ENCODE measurements around the gene ZNF136.

GRCh38 chr19:12199757-12200419 is 37.0 kb downstream of the ZNF136 start:
- TF ChIP-seq POLR2A (IDR thresholded peaks at IDR 0.05; ENCODE audit: low read length) (no peak), EP300 (IDR thresholded peaks at IDR 0.05) (no peak), CBX2 (IDR thresholded peaks at IDR 0.05; ENCODE audit: borderline replicate concordance, low read depth) (no peak), RFX5 (IDR thresholded peaks at IDR 0.05) (no peak), NR3C1 (IDR thresholded peaks at IDR 0.05) (no peak), GATA3 (IDR thresholded peaks at IDR 0.05; ENCODE audit: borderline replicate concordance) (no peak), CBX8 (IDR thresholded peaks at IDR 0.05) (no peak), REST (IDR thresholded peaks at IDR 0.05) (no peak), EHMT2 (IDR thresholded peaks at IDR 0.05; ENCODE audit: low read depth) (no peak)
- TF ChIP-seq, protein P1, sequence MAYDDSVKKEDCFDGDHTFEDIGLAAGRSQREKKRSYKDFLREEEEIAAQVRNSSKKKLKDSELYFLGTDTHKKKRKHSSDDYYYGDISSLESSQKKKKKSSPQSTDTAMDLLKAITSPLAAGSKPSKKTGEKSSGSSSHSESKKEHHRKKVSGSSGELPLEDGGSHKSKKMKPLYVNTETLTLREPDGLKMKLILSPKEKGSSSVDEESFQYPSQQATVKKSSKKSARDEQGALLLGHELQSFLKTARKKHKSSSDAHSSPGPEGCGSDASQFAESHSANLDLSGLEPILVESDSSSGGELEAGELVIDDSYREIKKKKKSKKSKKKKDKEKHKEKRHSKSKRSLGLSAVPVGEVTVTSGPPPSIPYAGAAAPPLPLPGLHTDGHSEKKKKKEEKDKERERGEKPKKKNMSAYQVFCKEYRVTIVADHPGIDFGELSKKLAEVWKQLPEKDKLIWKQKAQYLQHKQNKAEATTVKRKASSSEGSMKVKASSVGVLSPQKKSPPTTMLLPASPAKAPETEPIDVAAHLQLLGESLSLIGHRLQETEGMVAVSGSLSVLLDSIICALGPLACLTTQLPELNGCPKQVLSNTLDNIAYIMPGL (CRISPR knock-in tag; IDR thresholded peaks at IDR 0.05; ENCODE audit: borderline replicate concordance), result no peak
- TF ChIP-seq, protein P2, sequence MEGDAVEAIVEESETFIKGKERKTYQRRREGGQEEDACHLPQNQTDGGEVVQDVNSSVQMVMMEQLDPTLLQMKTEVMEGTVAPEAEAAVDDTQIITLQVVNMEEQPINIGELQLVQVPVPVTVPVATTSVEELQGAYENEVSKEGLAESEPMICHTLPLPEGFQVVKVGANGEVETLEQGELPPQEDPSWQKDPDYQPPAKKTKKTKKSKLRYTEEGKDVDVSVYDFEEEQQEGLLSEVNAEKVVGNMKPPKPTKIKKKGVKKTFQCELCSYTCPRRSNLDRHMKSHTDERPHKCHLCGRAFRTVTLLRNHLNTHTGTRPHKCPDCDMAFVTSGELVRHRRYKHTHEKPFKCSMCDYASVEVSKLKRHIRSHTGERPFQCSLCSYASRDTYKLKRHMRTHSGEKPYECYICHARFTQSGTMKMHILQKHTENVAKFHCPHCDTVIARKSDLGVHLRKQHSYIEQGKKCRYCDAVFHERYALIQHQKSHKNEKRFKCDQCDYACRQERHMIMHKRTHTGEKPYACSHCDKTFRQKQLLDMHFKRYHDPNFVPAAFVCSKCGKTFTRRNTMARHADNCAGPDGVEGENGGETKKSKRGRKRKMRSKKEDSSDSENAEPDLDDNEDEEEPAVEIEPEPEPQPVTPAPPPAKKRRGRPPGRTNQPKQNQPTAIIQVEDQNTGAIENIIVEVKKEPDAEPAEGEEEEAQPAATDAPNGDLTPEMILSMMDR (IDR thresholded peaks at IDR 0.05), result no peak

Data from A549 (cell line).